HepG2 (cell line): ENCODE measurements around the gene ZNF597. TPM values are rescaled to one million over a fixed set of nuclear protein-coding genes. Genes with fewer than 3 reads are reported as not detected.

Experiments used
- BRD4 ChIP-seq: sonication (generic); formaldehyde crosslinking; IDR thresholded peaks from 2 replicates; pipeline ENCODE4 v1.4.0; 2020; ENCODE audit warnings: missing genetic modification reagents
- CBX1 ChIP-seq: IDR thresholded peaks from one replicate; pipeline ENCODE4 v1.6.1; 2016; ENCODE audit warnings: antibody characterized with exemption, low read depth
- DR1 ChIP-seq: sonication (generic); formaldehyde crosslinking; IDR thresholded peaks from 2 replicates; pipeline ENCODE4 v1.8.0; 2021; ENCODE audit warnings: mild to moderate bottlenecking, missing genetic modification reagents, inconsistent platforms
- GTF3A ChIP-seq: sonication (generic); formaldehyde crosslinking; conservative IDR thresholded peaks from 2 replicates; pipeline ENCODE4 v1.4.0; 2020; ENCODE audit warnings: mild to moderate bottlenecking, missing genetic modification reagents
- HOXD1 ChIP-seq: sonication (generic); formaldehyde crosslinking; IDR thresholded peaks from 2 replicates; pipeline ENCODE4 v1.5.0; 2020; ENCODE audit warnings: missing genetic modification reagents
- JUND ChIP-seq: sonication (generic); formaldehyde crosslinking; IDR thresholded peaks from 2 replicates; pipeline ENCODE4 v1.8.0; 2022; ENCODE audit warnings: mild to moderate bottlenecking, missing genetic modification reagents
- KDM1A ChIP-seq: IDR thresholded peaks from 2 replicates; pipeline ENCODE4 v1.6.1; 2016; ENCODE audit warnings: missing compliant biosample characterization
- KLF6 ChIP-seq: IDR thresholded peaks from 2 replicates; pipeline ENCODE4 v1.8.0; 2016; ENCODE audit warnings: missing biosample characterization, missing genetic modification reagents
- LCORL ChIP-seq, 2 experiments: fragments of 450-650 bp in 1 of 2; sonication (generic) in 1 of 2; formaldehyde crosslinking in 1 of 2; IDR thresholded peaks; 2 replicates each; pipeline versions ENCODE4 v1.5.0 to v1.6.1; 2017 to 2020; ENCODE audit warnings: antibody characterized with exemption in 1 of 2, missing genetic modification reagents in 1 of 2
- RXRB ChIP-seq: IDR thresholded peaks from 2 replicates; pipeline ENCODE4 v1.6.1; 2016; ENCODE audit warnings: borderline replicate concordance, missing genetic modification reagents, missing compliant biosample characterization
- SKI ChIP-seq: fragments of 450-650 bp; IDR thresholded peaks from one replicate; pipeline ENCODE4 v1.6.1; 2018; ENCODE audit warnings: mild to moderate bottlenecking; ENCODE audit not compliant: partially characterized antibody
- SNRNP70 ChIP-seq: fragments of 200-400 bp; formaldehyde crosslinking; IDR thresholded peaks from 2 replicates; pipeline ENCODE4 v1.6.1; 2017; ENCODE audit warnings: mild to moderate bottlenecking, low read depth, low read length, moderate library complexity
- SPEN ChIP-seq: sonication (generic); formaldehyde crosslinking; IDR thresholded peaks from 2 replicates; pipeline ENCODE4 v1.5.1; 2020; ENCODE audit warnings: low read depth, mild to moderate bottlenecking, missing genetic modification reagents
- TMF1 ChIP-seq: sonication (generic); formaldehyde crosslinking; IDR thresholded peaks from 2 replicates; pipeline ENCODE4 v1.8.1; 2022; ENCODE audit warnings: low read depth, missing genetic modification reagents
- ZBTB4 ChIP-seq: sonication (generic); formaldehyde crosslinking; IDR thresholded peaks from 2 replicates; pipeline ENCODE4 v1.4.0; 2020; ENCODE audit warnings: missing genetic modification reagents, mild to moderate bottlenecking, borderline replicate concordance
- ZFY ChIP-seq: sonication (generic); formaldehyde crosslinking; IDR thresholded peaks from 2 replicates; pipeline ENCODE4 v1.4.0; 2020; ENCODE audit warnings: missing genetic modification reagents
- ZNF609 ChIP-seq: sonication (generic); formaldehyde crosslinking; IDR thresholded peaks from 2 replicates; pipeline ENCODE4 v1.4.0; 2020; ENCODE audit warnings: mild to moderate bottlenecking, missing genetic modification reagents, borderline replicate concordance
- ZNF674 ChIP-seq: sonication (generic); formaldehyde crosslinking; IDR thresholded peaks from 2 replicates; pipeline ENCODE4 v1.5.0; 2020; ENCODE audit warnings: low read depth, mild to moderate bottlenecking, missing genetic modification reagents
- ZNF784 ChIP-seq: sonication (generic); formaldehyde crosslinking; IDR thresholded peaks from 2 replicates; pipeline ENCODE4 v1.5.1; 2020; ENCODE audit warnings: missing genetic modification reagents, mild to moderate bottlenecking, borderline replicate concordance
- ZNF878 ChIP-seq: sonication (generic); formaldehyde crosslinking; IDR thresholded peaks from 2 replicates; pipeline ENCODE4 v1.8.1; 2023; ENCODE audit warnings: mild to moderate bottlenecking, missing genetic modification reagents, moderate library complexity
- polyA plus RNA-seq, 8 experiments: library from polyadenylated mRNA; depleted of rRNA in 3 of 8; stranded (reverse) in 7 of 8; unstranded in 1 of 8; fragments of >200 nt; fragmentation: Illumina TruSeq in 4 of 8; extraction: Trizol in 4 of 8; gene quantifications; 2 replicates each; pipeline versions ENCODE4 v1.2.1 to v1.2.3, GENCODE V29; 2011 to 2016; ENCODE audit warnings: low read depth in 4 of 8, missing spikeins in 1 of 8, mixed read lengths in 1 of 8; ENCODE audit not compliant: insufficient read depth in 1 of 8
- total RNA-seq, 5 experiments: library from RNA; depleted of rRNA; stranded (reverse); fragments of >200 nt; fragmentation: Illumina TruSeq; extraction: Trizol; gene quantifications; 2 replicates each; pipeline ENCODE4 v1.2.3, GENCODE V29; 2016; ENCODE audit warnings: low read depth in 1 of 5

ZNF597 gene
- total and polyA plus RNA-seq, 2 of the 13 experiments (the other 11 are each of a cell fraction or from before 2014, with no cell fraction given) = 1.3 to 2.4 TPM

GRCh38 chr16:3400779-3401688 lies 42.3 kb downstream of the ZNF597 start, which contains the start of the genes ZNF174 and ZSCAN32 (continued):
- TF ChIP-seq SPEN = peak; percentile 79
- TF ChIP-seq ZNF784 (CRISPR knock-in tag) = peak; percentile 78
- peak; percentile 62 for TF ChIP-seq CBX1
- peak; percentile 75 for TF ChIP-seq SKI
- peak; percentile 58 for TF ChIP-seq DR1 (CRISPR knock-in tag)
- no peak for TF ChIP-seq ZNF878 (CRISPR knock-in tag)
- peak; percentile 53; the same call in 1 of the 2 replicates for TF ChIP-seq TMF1 (CRISPR knock-in tag)
- 0 out of 2 replicates have a peak, but pooled peaks have one; percentile 67 for TF ChIP-seq RXRB
- TF ChIP-seq KLF6 (CRISPR knock-in tag) = peak; percentile 88; the same call in 1 of the 2 replicates
- TF ChIP-seq SNRNP70 = no peak
- peak; percentile 79 for TF ChIP-seq ZBTB4 (CRISPR knock-in tag)
- peak; percentile 96 for TF ChIP-seq ZFY (CRISPR knock-in tag)
- no peak for TF ChIP-seq KDM1A (CRISPR knock-in tag)
- TF ChIP-seq JUND (CRISPR knock-in tag) = peak; percentile 53; the same call in 1 of the 2 replicates
- TF ChIP-seq ZNF609 (CRISPR knock-in tag) = peak; percentile 34; the same call in 1 of the 2 replicates
- TF ChIP-seq GTF3A (CRISPR knock-in tag) = no peak
- TF ChIP-seq HOXD1 = peak; percentile 35; the same call in 1 of the 2 replicates
- TF ChIP-seq ZNF674 = 0 out of 2 replicates have a peak, but pooled peaks have one; percentile 52
- TF ChIP-seq BRD4 (CRISPR knock-in tag) = peak; percentile 68
- no peak for TF ChIP-seq LCORL (IDR thresholded peaks at IDR 0.05)
- no peak for TF ChIP-seq LCORL (CRISPR knock-in tag; IDR thresholded peaks at IDR 0.05)
